HepG2 (cell line): Measurements from ENCODE around the gene ANKUB1. TPM values are rescaled to one million over a fixed set of nuclear protein-coding genes. Genes with fewer than 3 reads are reported as not detected.

Experiments
- AGO2 ChIP-seq: fragments of 200-400 bp; formaldehyde crosslinking; optimal IDR thresholded peaks from 2 replicates; pipeline ENCODE3; 2017; ENCODE audit warnings: mild to moderate bottlenecking, low read depth, low read length, moderate library complexity
- CCDC6 ChIP-seq: sonication (generic); formaldehyde crosslinking; IDR thresholded peaks from 2 replicates; pipeline ENCODE4 v1.8.1; 2022; ENCODE audit warnings: mild to moderate bottlenecking, missing genetic modification reagents, moderate library complexity
- CEBPZ ChIP-seq: IDR thresholded peaks from 2 replicates; pipeline ENCODE4 v1.6.1; 2012; ENCODE audit warnings: low read length, improper control_type of control experiment
- FOXA1 ChIP-seq, 2 experiments: fragments of 450-650 bp in 1 of 2; sonication (generic) in 1 of 2; formaldehyde crosslinking in 1 of 2; IDR thresholded peaks; 2 replicates each; pipeline versions ENCODE4 v1.4.0 to v1.6.1; 2016 to 2020; ENCODE audit warnings: missing genetic modification reagents in 1 of 2
- FOXO1 ChIP-seq: sonication (generic); formaldehyde crosslinking; IDR thresholded peaks from 2 replicates; pipeline ENCODE4 v1.4.0; 2020; ENCODE audit warnings: missing genetic modification reagents
- PRDM4 ChIP-seq: sonication (generic); formaldehyde crosslinking; IDR thresholded peaks from 2 replicates; pipeline ENCODE4 v1.9.0; 2021; ENCODE audit warnings: missing genetic modification reagents, borderline replicate concordance
- RBAK ChIP-seq: sonication (generic); formaldehyde crosslinking; IDR thresholded peaks from 2 replicates; pipeline ENCODE4 v1.5.1; 2020; ENCODE audit warnings: mild to moderate bottlenecking, missing genetic modification reagents
- SYNCRIP ChIP-seq: fragments of 200-400 bp; formaldehyde crosslinking; IDR thresholded peaks from 2 replicates; pipeline ENCODE4 v1.6.1; 2018; ENCODE audit warnings: mild to moderate bottlenecking, low read depth, low read length; ENCODE audit not compliant: insufficient read depth
- TIGD3 ChIP-seq: sonication (generic); formaldehyde crosslinking; IDR thresholded peaks from 2 replicates; pipeline ENCODE4 v1.5.1; 2020; ENCODE audit warnings: mild to moderate bottlenecking, missing genetic modification reagents, borderline replicate concordance
- ZNF142 ChIP-seq: sonication (generic); formaldehyde crosslinking; IDR thresholded peaks from 2 replicates; pipeline ENCODE4 v1.4.0; 2020; ENCODE audit warnings: missing genetic modification reagents
- ZNF33B ChIP-seq: sonication (generic); formaldehyde crosslinking; IDR thresholded peaks from 2 replicates; pipeline ENCODE4 v1.5.1; 2020; ENCODE audit warnings: mild to moderate bottlenecking, missing genetic modification reagents
- ZNF451 ChIP-seq: sonication (generic); formaldehyde crosslinking; IDR thresholded peaks from 2 replicates; pipeline ENCODE4 v1.5.0; 2020; ENCODE audit warnings: mild to moderate bottlenecking, missing genetic modification reagents
- ZNF761 ChIP-seq: sonication (generic); formaldehyde crosslinking; conservative IDR thresholded peaks from 2 replicates; pipeline ENCODE4 v1.4.0; 2020; ENCODE audit warnings: mild to moderate bottlenecking, missing genetic modification reagents
- ZNF792 ChIP-seq: IDR thresholded peaks from 2 replicates; pipeline ENCODE4 v1.6.1; 2016
- polyA plus RNA-seq, 8 experiments: library from polyadenylated mRNA; depleted of rRNA in 3 of 8; stranded (reverse) in 7 of 8; unstranded in 1 of 8; fragments of >200 nt; fragmentation: Illumina TruSeq in 4 of 8; extraction: Trizol in 4 of 8; gene quantifications; 2 replicates each; pipeline versions ENCODE4 v1.2.1 to v1.2.3, GENCODE V29; 2011 to 2016; ENCODE audit warnings: low read depth in 4 of 8, missing spikeins in 1 of 8, mixed read lengths in 1 of 8; ENCODE audit not compliant: insufficient read depth in 1 of 8
- total RNA-seq, 5 experiments: library from RNA; depleted of rRNA; stranded (reverse); fragments of >200 nt; fragmentation: Illumina TruSeq; extraction: Trizol; gene quantifications; 2 replicates each; pipeline ENCODE4 v1.2.3, GENCODE V29; 2016; ENCODE audit warnings: low read depth in 1 of 5

Gene ANKUB1
- total and polyA plus RNA-seq, 2 of the 13 experiments (the other 11 are each of a cell fraction or from before 2014, with no cell fraction given) = not detected

GRCh38 chr3:149713730-149714654, 78.4 kb downstream of the ANKUB1 start (continued):
- TF ChIP-seq PRDM4 (CRISPR knock-in tag) = no peak
- no peak for TF ChIP-seq CEBPZ
- no peak for TF ChIP-seq SYNCRIP
- no peak for TF ChIP-seq FOXA1 (IDR thresholded peaks at IDR 0.05)
- no peak for TF ChIP-seq FOXA1 (CRISPR knock-in tag; IDR thresholded peaks at IDR 0.05)
- peak; percentile 78 for TF ChIP-seq ZNF761 (CRISPR knock-in tag)
- no peak for TF ChIP-seq ZNF142 (CRISPR knock-in tag)
- TF ChIP-seq FOXO1 (CRISPR knock-in tag) = no peak; the same call in 1 of the 2 replicates
- TF ChIP-seq AGO2 = no peak
- TF ChIP-seq TIGD3 (CRISPR knock-in tag) = no peak
- TF ChIP-seq CCDC6 = 0 out of 2 replicates have a peak, but pooled peaks have one; percentile 40
- peak; percentile 73; the same call in 1 of the 2 replicates for TF ChIP-seq ZNF451
- TF ChIP-seq RBAK (CRISPR knock-in tag) = no peak; the same call in 1 of the 2 replicates
- no peak; the same call in 1 of the 2 replicates for TF ChIP-seq ZNF792 (CRISPR knock-in tag)
- no peak for TF ChIP-seq ZNF33B (CRISPR knock-in tag)
